K562 (cell line): ENCODE measurements around the gene FBXL4. TPM values are rescaled to one million over a fixed set of nuclear protein-coding genes. Genes with fewer than 3 reads are reported as not detected.
A peak's percentile ranks its signal among the peaks of the same experiment; 100 is the strongest.

Experiments used
- ARID1B ChIP-seq: fragments of 450-650 bp; IDR thresholded peaks from 2 replicates; pipeline ENCODE4 v1.6.1; 2016; ENCODE audit warnings: antibody characterized with exemption, mild to moderate bottlenecking, inconsistent platforms
- CREM ChIP-seq: IDR thresholded peaks from 2 replicates; pipeline ENCODE4 v1.6.1; 2014; ENCODE audit warnings: antibody characterized with exemption, low read depth
- MIER1 ChIP-seq: fragments of 450-650 bp; IDR thresholded peaks from 2 replicates; pipeline ENCODE4 v1.6.1; 2016; ENCODE audit warnings: antibody characterized with exemption, mild to moderate bottlenecking, low read depth
- MYNN ChIP-seq, 2 experiments: sonication (generic); formaldehyde crosslinking in 1 of 2; IDR thresholded peaks; 2 replicates each; pipeline versions ENCODE4 v1.5.0 to v1.6.1; 2016 to 2020; ENCODE audit warnings: antibody characterized with exemption in 1 of 2, missing genetic modification reagents in 1 of 2
- POLR2G ChIP-seq: fragments of 200-400 bp; formaldehyde crosslinking; IDR thresholded peaks from 2 replicates; pipeline ENCODE4 v1.6.1; 2017; ENCODE audit warnings: low read depth, mild to moderate bottlenecking, antibody characterized with exemption, low read length, moderate library complexity
- PYGO2 ChIP-seq: fragments of 450-650 bp; IDR thresholded peaks from 2 replicates; pipeline ENCODE4 v1.6.1; 2016; ENCODE audit warnings: mild to moderate bottlenecking, missing genetic modification characterization, moderate library complexity, missing compliant biosample characterization
- SMAD2 ChIP-seq: fragments of 150-350 bp; IDR thresholded peaks from 2 replicates; pipeline ENCODE4 v1.6.1; 2014; ENCODE audit warnings: low read depth, mild to moderate bottlenecking, low read length
- TEAD4 ChIP-seq, 2 experiments: sonication (generic) in 1 of 2; formaldehyde crosslinking in 1 of 2; IDR thresholded peaks; 2 replicates each; pipeline versions ENCODE4 v1.6.1 to v1.8.0; 2012 to 2022; ENCODE audit warnings: borderline replicate concordance in 1 of 2, inconsistent platforms in 1 of 2, low read length in 1 of 2, mild to moderate bottlenecking in 1 of 2, missing genetic modification reagents in 1 of 2
- ZNF174 ChIP-seq: fragments of 250-450 bp; sonication (Bioruptor Pico); IDR thresholded peaks from 2 replicates; pipeline ENCODE4 v1.4.0; 2020; ENCODE audit warnings: mild to moderate bottlenecking
- polyA plus RNA-seq, 8 experiments: library from polyadenylated mRNA; depleted of rRNA in 4 of 8; stranded (reverse) in 5 of 8; unstranded in 3 of 8; fragments of >200 nt; fragmentation: Nextera tagmentation in 2 of 8; fragmentation: Illumina TruSeq in 1 of 8; extraction: Ambion mirVana in 2 of 8; extraction: Trizol in 1 of 8; gene quantifications; 2 replicates each; pipeline versions ENCODE4 v1.2.1 to v1.2.3, GENCODE V29; 2011 to 2014; ENCODE audit warnings: inconsistent platforms in 1 of 8, missing spikeins in 1 of 8
- total RNA-seq, 7 experiments: library from RNA; depleted of rRNA in 6 of 7; stranded (reverse); fragments of >200 nt in 6 of 7; fragmentation: Illumina TruSeq in 2 of 7; extraction: Trizol in 2 of 7; gene quantifications; 2 replicates each; pipeline versions ENCODE4 v1.2.1 to v1.2.3, GENCODE V29; 2011 to 2021; ENCODE audit warnings: low replicate concordance in 1 of 7
- TF ChIP-seq, protein P1 (sequence below): sonication (generic); formaldehyde crosslinking; IDR thresholded peaks from 2 replicates; pipeline ENCODE4 v1.8.0; 2022; ENCODE audit warnings: missing genetic modification reagents, mild to moderate bottlenecking, borderline replicate concordance
- TF ChIP-seq, protein P2 (sequence below): fragments of 250-450 bp; sonication (Bioruptor Pico); IDR thresholded peaks from 2 replicates; pipeline ENCODE4 v1.5.1; 2021; ENCODE audit warnings: mild to moderate bottlenecking
- TF ChIP-seq, protein P3 (sequence below): fragments of 250-450 bp; sonication (Bioruptor Pico); IDR thresholded peaks from 2 replicates; pipeline ENCODE4 v1.5.0; 2021
- TF ChIP-seq, protein P4 (sequence below): fragments of 450-650 bp; IDR thresholded peaks from 2 replicates; pipeline ENCODE4 v1.6.1; 2018; ENCODE audit not compliant: partially characterized antibody
- TF ChIP-seq, protein P5 (sequence below): fragments of 250-450 bp; sonication (Bioruptor Pico); IDR thresholded peaks from 2 replicates; pipeline ENCODE4 v1.4.0; 2020; ENCODE audit warnings: borderline replicate concordance

Gene FBXL4
- total and polyA plus RNA-seq, 9 of the 15 experiments (the other 6 are each of a cell fraction or from before 2014, with no cell fraction given): 4.2 to 23.1 (median 7.7) TPM

DNA sequence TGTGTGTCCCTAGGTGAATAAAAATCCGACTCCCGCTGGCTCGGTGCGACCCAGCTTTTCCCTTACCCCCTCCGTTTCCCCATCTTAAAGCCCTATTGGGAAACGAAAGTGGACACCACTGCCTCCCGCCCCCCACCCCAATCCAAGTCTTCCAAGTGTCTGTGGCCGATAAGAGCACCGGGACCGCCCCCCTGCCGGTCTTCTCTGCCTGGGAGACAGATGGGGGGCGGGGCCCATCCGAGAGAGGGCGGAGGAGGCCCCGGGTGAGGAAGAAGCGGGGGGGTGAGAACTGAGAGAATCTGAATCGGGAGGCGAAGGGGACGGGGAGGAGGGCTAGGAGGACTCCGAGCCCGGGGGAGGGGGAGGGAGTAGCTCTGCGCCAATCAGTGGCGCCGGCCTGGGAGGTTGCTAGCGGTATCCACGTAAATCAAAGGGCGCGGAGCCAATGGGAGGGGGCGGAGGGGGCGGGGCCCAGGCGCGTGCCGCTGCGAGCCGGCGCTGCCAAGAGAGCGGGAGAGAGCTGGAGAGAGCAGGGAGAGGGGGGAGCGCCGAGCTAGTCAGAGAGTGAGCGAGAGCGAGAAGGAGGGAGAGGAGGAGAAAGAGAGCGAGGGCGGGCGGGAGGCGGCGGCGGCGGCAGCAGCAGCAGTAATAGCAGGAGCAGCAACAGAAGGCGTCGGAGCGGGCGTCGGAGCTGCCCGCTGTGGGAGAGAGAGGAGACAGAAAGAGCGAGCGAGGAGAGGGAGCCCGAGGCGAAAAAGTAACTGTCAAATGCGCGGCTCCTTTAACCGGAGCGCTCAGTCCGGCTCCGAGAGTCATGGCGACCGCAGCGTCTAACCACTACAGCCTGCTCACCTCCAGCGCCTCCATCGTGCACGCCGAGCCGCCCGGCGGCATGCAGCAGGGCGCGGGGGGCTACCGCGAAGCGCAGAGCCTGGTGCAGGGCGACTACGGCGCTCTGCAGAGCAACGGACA is 113.4 kb downstream of the FBXL4 start, which contains the start of gene POU3F2 (continued):
- TF ChIP-seq TEAD4 (IDR thresholded peaks at IDR 0.05; ENCODE audit: low read length) (peak; percentile 33), TEAD4 (CRISPR knock-in tag; IDR thresholded peaks at IDR 0.05; ENCODE audit: borderline replicate concordance) (no peak), ARID1B (peak; percentile 92), MIER1 (no peak), POLR2G (peak; percentile 43; the same call in 1 of the 2 replicates), ZNF174 (CRISPR knock-in tag) (no peak), CREM (peak; percentile 17; the same call in 1 of the 2 replicates), SMAD2 (no peak), MYNN (IDR thresholded peaks at IDR 0.05) (no peak), MYNN (CRISPR knock-in tag; IDR thresholded peaks at IDR 0.05) (no peak), PYGO2 (no peak)
- TF ChIP-seq, protein P1, sequence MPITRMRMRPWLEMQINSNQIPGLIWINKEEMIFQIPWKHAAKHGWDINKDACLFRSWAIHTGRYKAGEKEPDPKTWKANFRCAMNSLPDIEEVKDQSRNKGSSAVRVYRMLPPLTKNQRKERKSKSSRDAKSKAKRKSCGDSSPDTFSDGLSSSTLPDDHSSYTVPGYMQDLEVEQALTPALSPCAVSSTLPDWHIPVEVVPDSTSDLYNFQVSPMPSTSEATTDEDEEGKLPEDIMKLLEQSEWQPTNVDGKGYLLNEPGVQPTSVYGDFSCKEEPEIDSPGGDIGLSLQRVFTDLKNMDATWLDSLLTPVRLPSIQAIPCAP (CRISPR knock-in tag): no peak
- TF ChIP-seq, protein P2, sequence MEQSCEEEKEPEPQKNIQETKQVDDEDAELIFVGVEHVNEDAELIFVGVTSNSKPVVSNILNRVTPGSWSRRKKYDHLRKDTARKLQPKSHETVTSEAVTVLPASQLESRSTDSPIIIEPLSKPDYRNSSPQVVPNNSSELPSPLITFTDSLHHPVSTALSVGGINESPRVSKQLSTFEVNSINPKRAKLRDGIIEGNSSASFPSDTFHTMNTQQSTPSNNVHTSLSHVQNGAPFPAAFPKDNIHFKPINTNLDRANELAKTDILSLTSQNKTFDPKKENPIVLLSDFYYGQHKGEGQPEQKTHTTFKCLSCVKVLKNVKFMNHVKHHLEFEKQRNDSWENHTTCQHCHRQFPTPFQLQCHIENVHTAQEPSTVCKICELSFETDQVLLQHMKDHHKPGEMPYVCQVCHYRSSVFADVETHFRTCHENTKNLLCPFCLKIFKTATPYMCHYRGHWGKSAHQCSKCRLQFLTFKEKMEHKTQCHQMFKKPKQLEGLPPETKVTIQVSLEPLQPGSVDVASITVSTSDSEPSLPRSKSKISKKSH (CRISPR knock-in tag): no peak
- TF ChIP-seq, protein P3, sequence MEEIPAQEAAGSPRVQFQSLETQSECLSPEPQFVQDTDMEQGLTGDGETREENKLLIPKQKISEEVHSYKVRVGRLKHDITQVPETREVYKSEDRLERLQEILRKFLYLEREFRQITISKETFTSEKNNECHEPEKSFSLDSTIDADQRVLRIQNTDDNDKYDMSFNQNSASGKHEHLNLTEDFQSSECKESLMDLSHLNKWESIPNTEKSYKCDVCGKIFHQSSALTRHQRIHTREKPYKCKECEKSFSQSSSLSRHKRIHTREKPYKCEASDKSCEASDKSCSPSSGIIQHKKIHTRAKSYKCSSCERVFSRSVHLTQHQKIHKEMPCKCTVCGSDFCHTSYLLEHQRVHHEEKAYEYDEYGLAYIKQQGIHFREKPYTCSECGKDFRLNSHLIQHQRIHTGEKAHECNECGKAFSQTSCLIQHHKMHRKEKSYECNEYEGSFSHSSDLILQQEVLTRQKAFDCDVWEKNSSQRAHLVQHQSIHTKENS: no peak
- TF ChIP-seq, protein P4, sequence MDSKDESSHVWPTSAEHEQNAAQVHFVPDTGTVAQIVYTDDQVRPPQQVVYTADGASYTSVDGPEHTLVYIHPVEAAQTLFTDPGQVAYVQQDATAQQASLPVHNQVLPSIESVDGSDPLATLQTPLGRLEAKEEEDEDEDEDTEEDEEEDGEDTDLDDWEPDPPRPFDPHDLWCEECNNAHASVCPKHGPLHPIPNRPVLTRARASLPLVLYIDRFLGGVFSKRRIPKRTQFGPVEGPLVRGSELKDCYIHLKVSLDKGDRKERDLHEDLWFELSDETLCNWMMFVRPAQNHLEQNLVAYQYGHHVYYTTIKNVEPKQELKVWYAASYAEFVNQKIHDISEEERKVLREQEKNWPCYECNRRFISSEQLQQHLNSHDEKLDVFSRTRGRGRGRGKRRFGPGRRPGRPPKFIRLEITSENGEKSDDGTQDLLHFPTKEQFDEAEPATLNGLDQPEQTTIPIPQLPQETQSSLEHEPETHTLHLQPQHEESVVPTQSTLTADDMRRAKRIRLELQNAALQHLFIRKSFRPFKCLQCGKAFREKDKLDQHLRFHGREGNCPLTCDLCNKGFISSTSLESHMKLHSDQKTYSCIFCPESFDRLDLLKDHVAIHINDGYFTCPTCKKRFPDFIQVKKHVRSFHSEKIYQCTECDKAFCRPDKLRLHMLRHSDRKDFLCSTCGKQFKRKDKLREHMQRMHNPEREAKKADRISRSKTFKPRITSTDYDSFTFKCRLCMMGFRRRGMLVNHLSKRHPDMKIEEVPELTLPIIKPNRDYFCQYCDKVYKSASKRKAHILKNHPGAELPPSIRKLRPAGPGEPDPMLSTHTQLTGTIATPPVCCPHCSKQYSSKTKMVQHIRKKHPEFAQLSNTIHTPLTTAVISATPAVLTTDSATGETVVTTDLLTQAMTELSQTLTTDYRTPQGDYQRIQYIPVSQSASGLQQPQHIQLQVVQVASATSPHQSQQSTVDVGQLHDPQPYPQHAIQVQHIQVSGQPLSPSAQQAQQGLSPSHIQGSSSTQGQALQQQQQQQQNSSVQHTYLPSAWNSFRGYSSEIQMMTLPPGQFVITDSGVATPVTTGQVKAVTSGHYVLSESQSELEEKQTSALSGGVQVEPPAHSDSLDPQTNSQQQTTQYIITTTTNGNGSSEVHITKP: peak; percentile 77
- TF ChIP-seq, protein P5, sequence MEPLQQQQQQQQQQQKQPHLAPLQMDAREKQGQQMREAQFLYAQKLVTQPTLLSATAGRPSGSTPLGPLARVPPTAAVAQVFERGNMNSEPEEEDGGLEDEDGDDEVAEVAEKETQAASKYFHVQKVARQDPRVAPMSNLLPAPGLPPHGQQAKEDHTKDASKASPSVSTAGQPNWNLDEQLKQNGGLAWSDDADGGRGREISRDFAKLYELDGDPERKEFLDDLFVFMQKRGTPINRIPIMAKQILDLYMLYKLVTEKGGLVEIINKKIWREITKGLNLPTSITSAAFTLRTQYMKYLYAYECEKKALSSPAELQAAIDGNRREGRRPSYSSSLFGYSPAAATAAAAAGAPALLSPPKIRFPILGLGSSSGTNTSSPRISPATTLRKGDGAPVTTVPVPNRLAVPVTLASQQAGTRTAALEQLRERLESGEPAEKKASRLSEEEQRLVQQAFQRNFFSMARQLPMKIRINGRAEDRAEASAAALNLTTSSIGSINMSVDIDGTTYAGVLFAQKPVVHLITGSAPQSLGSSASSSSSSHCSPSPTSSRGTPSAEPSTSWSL (CRISPR knock-in tag): no peak
